ENCODE measurements around the gene TRIM63. TPM values are rescaled to one million over a fixed set of nuclear protein-coding genes. Genes with fewer than 3 reads are reported as not detected.

Gene TRIM63
- total and polyA plus RNA-seq, 2 donors (not counting 3 experiments of a cell fraction or from before 2014, with no cell fraction given) = not detected

- CTCF ChIA-PET = interaction anchor here (2.0 to 2.9 kb wide), 2 partner anchors 14 to 126 kb away, joined by 6 to 8 read pairs; no protein-coding TSS in a partner anchor
- DNase-seq (ENCODE audit: low read depth, low spot score) = peak; percentile 23
- no peaks in the 10 kb centered on the region for H3K79me2 ChIP-seq (ENCODE audit: control insufficient read depth, insufficient read depth, low read length)
- peak within 1 kb of the TSS; percentile 53 for H2AFZ ChIP-seq (ENCODE audit: low read depth, low read length)
- H3K4me3 ChIP-seq (replicated peaks in 1 of 3; ENCODE audit: insufficient read depth in 1 of 3, low read depth in 1 of 3, low read length in 3 of 3) = no peak within 1 kb of the TSS
- intact Hi-C loops (cut with micrococcal nuclease) (no loop called here), dilution Hi-C loops (cut with MboI; ENCODE audit: extremely low pct_ligation_motif_present, low sequenced_read_pairs) (no loop called here)
- H4K20me1 ChIP-seq (replicated peaks; ENCODE audit: control insufficient read depth, extremely low read depth, insufficient read depth, low read length) = no peaks in the 10 kb centered on the region
- no peak within 1 kb of the TSS for H3K27ac ChIP-seq (ENCODE audit: insufficient read depth, low read depth, low read length)
- no peak for FAIRE-seq
- no peaks in the 10 kb centered on the region for H3K4me1 ChIP-seq (ENCODE audit: control insufficient read depth, extremely low read depth, insufficient read depth, low read length)
- H3K36me3 ChIP-seq (ENCODE audit: control insufficient read depth in 2 of 2, extremely low read depth in 1 of 2, insufficient read depth in 2 of 2, low read length in 2 of 2) = no peaks in the 10 kb centered on the region
- POLR2A ChIA-PET = no interaction called here
- H3K9me3 ChIP-seq (replicated peaks; ENCODE audit: control insufficient read depth, insufficient read depth, low read length) = no peaks in the 10 kb centered on the region
- no TSS peak for BruUV-seq (replicated peaks)
- H3K9ac ChIP-seq (replicated peaks; ENCODE audit: extremely low read depth, insufficient read depth, low read length) = no peak within 1 kb of the TSS
- no peak for TF ChIP-seq POLR2AphosphoS5 (IDR thresholded peaks at IDR 0.05; ENCODE audit: insufficient read depth, low read depth, low read length)
- no peak for TF ChIP-seq GATA2 (IDR thresholded peaks at IDR 0.05; ENCODE audit: insufficient read depth, insufficient read length, low read depth, low read length)
- TF ChIP-seq JUN (IDR thresholded peaks at IDR 0.05; ENCODE audit: borderline replicate concordance, insufficient read depth, insufficient read length, low read depth) = no peak
- TF ChIP-seq FOS (IDR thresholded peaks at IDR 0.05; ENCODE audit: borderline replicate concordance, insufficient read depth, low read length) = no peak
- TF ChIP-seq MAX (IDR thresholded peaks at IDR 0.05; ENCODE audit: insufficient read depth, insufficient read length) = no peak
- TF ChIP-seq CTCF (IDR thresholded peaks at IDR 0.05; ENCODE audit: extremely low read depth in 1 of 2, insufficient read depth in 1 of 2, low read depth in 1 of 2, low read length in 2 of 2) = no peak
- TF ChIP-seq MYC (IDR thresholded peaks at IDR 0.05; ENCODE audit: low read depth, low read length) = no peak
- TF ChIP-seq POLR2A (IDR thresholded peaks at IDR 0.05; ENCODE audit: low read depth, low read length) = no peak
- TF ChIP-seq EZH2 (IDR thresholded peaks at IDR 0.05; ENCODE audit: borderline replicate concordance, low read depth, low read length, severe bottlenecking) = no peak
- H3K27me3 ChIP-seq (ENCODE audit: control insufficient read depth in 2 of 2, insufficient read depth in 2 of 2, low read length in 2 of 2) = peaks cover 2 to 4% of the 10 kb centered on the region in 2 experiments
- H3K9me1 ChIP-seq (replicated peaks; ENCODE audit: control insufficient read depth, extremely low read depth, insufficient read depth, low read length) = no peaks in the 10 kb centered on the region
- H3K4me2 ChIP-seq (ENCODE audit: insufficient read depth, low read length) = no peak within 1 kb of the TSS
Measured at GRCh38 chr1:26021647-26022403, 45.6 kb downstream of the TRIM63 start, which contains the start of gene EXTL1. Gene EXTL1 (plus strand): TSS chr1:26021775. CDS start chr1:26022647, 872 bp downstream.
